ENCODE measurements around the gene DUSP15.

DUSP15 gene

DNA sequence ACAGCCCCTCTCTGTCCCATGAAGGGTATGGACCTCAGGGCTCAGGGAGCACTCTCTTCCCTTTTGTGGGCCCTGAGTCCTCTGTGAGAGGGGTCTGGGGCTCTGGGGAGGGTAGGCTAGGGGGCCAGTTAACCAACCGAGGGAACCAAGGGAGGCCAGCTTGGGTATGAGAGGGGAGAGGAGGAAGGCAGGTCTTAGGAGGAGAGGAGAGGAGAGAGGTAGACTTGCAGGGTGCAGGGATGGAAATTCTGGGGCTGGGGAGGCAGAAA, 720 bp downstream of the DUSP15 start:
- Histone ChIP-seq H3K4me2 (ENCODE audit: low read length) (peak overlapping the region; percentile 67), H3K4me1 (ENCODE audit: control insufficient read depth, low read length) (peaks cover 24% of the 10 kb centered on the region), H3K4me3 (ENCODE audit: low read length) (peak overlapping the region; percentile 58), H4K20me1 (ENCODE audit: control insufficient read depth, insufficient read depth, low read depth, low read length) (no peaks in the 10 kb centered on the region), H3K27ac (ENCODE audit: low read depth, low read length) (no peak overlapping the region), H3K9me3 (ENCODE audit: control insufficient read depth, insufficient read depth, low read length) (no peaks in the 10 kb centered on the region), H3K79me2 (ENCODE audit: control insufficient read depth, low read length) (no peaks in the 10 kb centered on the region), H3K27me3 (ENCODE audit: control insufficient read depth, low read length) (peaks cover 53% of the 10 kb centered on the region), H3K36me3 (ENCODE audit: control insufficient read depth, low read length) (no peaks in the 10 kb centered on the region), H3K9me2 (replicated peaks; ENCODE audit: control insufficient read depth, low read length) (no peaks in the 10 kb centered on the region), H3F3A (ENCODE audit: control insufficient read depth, insufficient read depth) (no peaks in the 10 kb centered on the region; the same call in 1 of the 2 replicates)
- TF ChIP-seq, protein P1, sequence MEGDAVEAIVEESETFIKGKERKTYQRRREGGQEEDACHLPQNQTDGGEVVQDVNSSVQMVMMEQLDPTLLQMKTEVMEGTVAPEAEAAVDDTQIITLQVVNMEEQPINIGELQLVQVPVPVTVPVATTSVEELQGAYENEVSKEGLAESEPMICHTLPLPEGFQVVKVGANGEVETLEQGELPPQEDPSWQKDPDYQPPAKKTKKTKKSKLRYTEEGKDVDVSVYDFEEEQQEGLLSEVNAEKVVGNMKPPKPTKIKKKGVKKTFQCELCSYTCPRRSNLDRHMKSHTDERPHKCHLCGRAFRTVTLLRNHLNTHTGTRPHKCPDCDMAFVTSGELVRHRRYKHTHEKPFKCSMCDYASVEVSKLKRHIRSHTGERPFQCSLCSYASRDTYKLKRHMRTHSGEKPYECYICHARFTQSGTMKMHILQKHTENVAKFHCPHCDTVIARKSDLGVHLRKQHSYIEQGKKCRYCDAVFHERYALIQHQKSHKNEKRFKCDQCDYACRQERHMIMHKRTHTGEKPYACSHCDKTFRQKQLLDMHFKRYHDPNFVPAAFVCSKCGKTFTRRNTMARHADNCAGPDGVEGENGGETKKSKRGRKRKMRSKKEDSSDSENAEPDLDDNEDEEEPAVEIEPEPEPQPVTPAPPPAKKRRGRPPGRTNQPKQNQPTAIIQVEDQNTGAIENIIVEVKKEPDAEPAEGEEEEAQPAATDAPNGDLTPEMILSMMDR (IDR thresholded peaks at IDR 0.05; ENCODE audit: low read depth, low read length, poor library complexity, severe bottlenecking): no peak
- no peak for TF ChIP-seq EZH2phosphoT487 (IDR thresholded peaks at IDR 0.05; ENCODE audit: borderline replicate concordance, low read length)

DNA sequence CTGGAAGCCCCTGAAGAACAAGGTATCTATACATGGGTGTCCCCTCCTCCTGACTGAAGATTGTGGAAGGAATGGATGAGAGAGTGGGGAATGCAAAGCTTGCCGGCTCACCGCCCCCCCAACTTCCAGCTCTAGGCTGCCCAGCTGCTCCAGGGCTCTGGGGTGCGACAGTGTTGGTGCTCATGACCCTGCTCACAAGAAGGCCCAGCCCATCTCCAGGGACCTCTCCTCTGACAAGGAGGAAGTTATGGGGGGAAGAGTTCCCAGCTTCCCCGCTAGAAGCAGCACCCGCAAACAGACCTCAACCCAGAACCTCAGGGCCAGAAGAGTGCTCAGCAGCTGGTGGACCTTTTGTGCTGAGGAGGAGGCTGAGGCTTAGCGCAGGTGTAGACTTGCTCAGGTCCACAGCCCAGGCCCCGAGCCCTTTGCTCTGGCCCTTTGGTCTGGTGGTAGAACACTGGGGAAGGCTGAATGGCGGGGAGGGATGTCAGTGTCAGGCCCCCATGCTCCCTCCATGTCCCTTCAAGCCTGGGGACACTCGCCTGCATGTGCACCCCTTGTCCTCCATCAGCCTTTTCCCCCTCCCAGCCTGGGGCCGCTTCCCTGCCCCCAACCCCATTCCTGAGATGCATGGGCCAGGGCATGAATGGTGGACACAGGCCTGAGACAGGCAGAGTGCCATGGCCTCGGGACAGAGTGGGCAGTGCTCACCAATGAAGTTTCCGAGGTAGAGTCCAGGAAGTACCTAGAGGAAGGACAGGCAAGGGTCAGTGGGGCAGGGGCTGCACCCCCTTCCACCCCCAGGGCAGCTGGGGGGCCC, 1.3 kb downstream of the DUSP15 start:
- no peaks in the 10 kb centered on the region for H3K9me2 ChIP-seq (replicated peaks; ENCODE audit: control insufficient read depth, low read length)
- H3K4me1 ChIP-seq (ENCODE audit: control insufficient read depth, low read length): peaks cover 24% of the 10 kb centered on the region
- TF ChIP-seq, protein P1 (IDR thresholded peaks at IDR 0.05; ENCODE audit: low read depth, low read length, poor library complexity, severe bottlenecking): no peak
- TF ChIP-seq EZH2phosphoT487 (IDR thresholded peaks at IDR 0.05; ENCODE audit: borderline replicate concordance, low read length): no peak
- H3K4me3 ChIP-seq (ENCODE audit: low read length): peak overlapping the region; percentile 58; the same call in 1 of the 2 replicates
- no peaks in the 10 kb centered on the region for H4K20me1 ChIP-seq (ENCODE audit: control insufficient read depth, insufficient read depth, low read depth, low read length)
- H3K79me2 ChIP-seq (ENCODE audit: control insufficient read depth, low read length): no peaks in the 10 kb centered on the region
- peaks cover 53% of the 10 kb centered on the region for H3K27me3 ChIP-seq (ENCODE audit: control insufficient read depth, low read length)
- no peaks in the 10 kb centered on the region for H3K36me3 ChIP-seq (ENCODE audit: control insufficient read depth, low read length)
- H3K4me2 ChIP-seq (ENCODE audit: low read length): peak overlapping the region; percentile 67
- no peaks in the 10 kb centered on the region; the same call in 1 of the 2 replicates for H3F3A ChIP-seq (ENCODE audit: control insufficient read depth, insufficient read depth)
- H3K27ac ChIP-seq (ENCODE audit: low read depth, low read length): no peak overlapping the region
- no peaks in the 10 kb centered on the region for H3K9me3 ChIP-seq (ENCODE audit: control insufficient read depth, insufficient read depth, low read length)

DNA sequence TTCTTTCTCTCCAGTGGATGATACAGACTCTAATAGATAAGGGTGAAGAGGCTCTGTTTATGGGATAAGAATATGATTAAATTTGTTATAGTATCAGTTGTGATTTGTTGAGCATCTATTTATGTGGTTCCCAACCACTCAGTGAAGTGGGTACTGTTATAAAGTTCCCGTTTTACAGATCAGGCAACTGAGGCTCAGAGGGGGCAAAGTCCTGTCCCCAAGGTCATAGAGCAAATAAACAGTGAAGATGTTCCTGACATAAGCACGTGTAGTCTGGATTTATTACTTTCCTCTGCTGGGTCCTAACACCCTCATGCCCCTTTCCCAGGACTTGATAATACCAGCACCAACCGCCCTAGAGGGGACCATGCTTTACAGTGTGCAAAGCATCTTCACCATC, 4.1 kb downstream of the DUSP15 start:
- Histone ChIP-seq H3K9me3 (ENCODE audit: control insufficient read depth, insufficient read depth, low read length) (no peaks in the 10 kb centered on the region), H3K4me3 (ENCODE audit: low read length) (no peak overlapping the region), H3K4me2 (ENCODE audit: low read length) (no peak overlapping the region), H3K36me3 (ENCODE audit: control insufficient read depth, low read length) (no peaks in the 10 kb centered on the region), H3K27ac (ENCODE audit: low read depth, low read length) (no peak overlapping the region), H3F3A (ENCODE audit: control insufficient read depth, insufficient read depth) (no peaks in the 10 kb centered on the region; the same call in 1 of the 2 replicates), H3K4me1 (ENCODE audit: control insufficient read depth, low read length) (peaks cover 26% of the 10 kb centered on the region), H4K20me1 (ENCODE audit: control insufficient read depth, insufficient read depth, low read depth, low read length) (no peaks in the 10 kb centered on the region), H3K9me2 (replicated peaks; ENCODE audit: control insufficient read depth, low read length) (no peaks in the 10 kb centered on the region), H3K27me3 (ENCODE audit: control insufficient read depth, low read length) (peaks cover 34% of the 10 kb centered on the region), H3K79me2 (ENCODE audit: control insufficient read depth, low read length) (no peaks in the 10 kb centered on the region)
- TF ChIP-seq, protein P1 (IDR thresholded peaks at IDR 0.05; ENCODE audit: low read depth, low read length, poor library complexity, severe bottlenecking): no peak
- no peak for TF ChIP-seq EZH2phosphoT487 (IDR thresholded peaks at IDR 0.05; ENCODE audit: borderline replicate concordance, low read length)

Measured in DOHH2 (cell line).